ENCODE results near the gene HEXD. TPM values are rescaled to one million over a fixed set of nuclear protein-coding genes. Genes with fewer than 3 reads are reported as not detected.

HEXD gene
- total and polyA plus RNA-seq, 4 donors = 15.0 to 50.7 (median 27.1) TPM

GRCh38 chr17:82464567-82464929 lies 46.4 kb downstream of the HEXD start:
- WGBS (ENCODE audit: insufficient coverage) = 95% methylated on average over 9 of the region's 11 CpGs

DNA sequence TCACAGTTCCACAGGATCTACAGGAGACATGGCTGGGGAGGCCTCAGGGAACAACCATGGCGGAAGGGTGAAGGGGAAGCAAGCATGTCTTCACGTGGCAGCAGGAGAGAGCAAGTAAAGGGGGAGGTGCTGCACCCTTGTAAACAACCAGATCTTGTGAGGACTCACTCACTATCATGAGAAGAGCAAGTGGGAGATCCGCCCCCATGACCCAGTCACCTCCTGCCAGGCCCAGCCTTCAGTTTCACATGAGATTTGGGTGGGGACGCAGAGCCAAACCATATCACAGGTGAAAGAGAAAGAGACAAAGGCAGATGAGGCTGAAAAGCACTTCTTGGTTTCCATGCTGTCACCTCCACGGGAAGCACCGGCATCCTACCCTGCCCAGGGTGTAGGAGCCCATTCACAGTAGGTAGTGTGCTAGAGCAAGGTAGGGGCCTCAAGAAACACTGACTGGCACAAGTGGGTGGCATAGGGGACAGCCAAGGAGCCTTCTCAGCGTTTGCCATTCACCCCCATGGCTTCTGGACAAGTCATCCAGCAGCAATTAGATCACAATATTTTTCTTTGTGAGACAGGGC lies 47.0 kb downstream of the HEXD start:
- Histone ChIP-seq H3K9me3 (ENCODE audit: control insufficient read depth, insufficient read depth, low read length) (no peaks in the 10 kb centered on the region), H3K36me3 (ENCODE audit: control insufficient read depth, insufficient read depth, low read length) (peaks cover 88% of the 10 kb centered on the region), H3K27me3 (ENCODE audit: control insufficient read depth, insufficient read depth, low read length) (no peaks in the 10 kb centered on the region), H3K4me3 (ENCODE audit: low read depth, low read length) (no peak overlapping the region), H3K27ac (ENCODE audit: low read depth, low read length) (no peak overlapping the region), H3K4me1 (ENCODE audit: control insufficient read depth, insufficient read depth, low read length) (no peaks in the 10 kb centered on the region)
- DNase-seq (ENCODE audit: low read depth in 4 of 6, low spot score in 6 of 6) = no peak
- WGBS (ENCODE audit: insufficient coverage) = 84% methylated on average over 5 of the region's 7 CpGs

More at GRCh38 chr17:82464567-82464929, 46.4 kb downstream of the HEXD start:
- no peaks in the 10 kb centered on the region for H3K9me3 ChIP-seq (ENCODE audit: control insufficient read depth, insufficient read depth, low read length)
- H3K27me3 ChIP-seq (ENCODE audit: control insufficient read depth, insufficient read depth, low read length) = no peaks in the 10 kb centered on the region
- no peak overlapping the region for H3K4me3 ChIP-seq (ENCODE audit: low read depth, low read length)
- H3K27ac ChIP-seq (ENCODE audit: low read depth, low read length) = no peak overlapping the region
- DNase-seq (ENCODE audit: low read depth in 4 of 6, low spot score in 6 of 6) = no peak
- peaks cover 5% of the 10 kb centered on the region for H3K4me1 ChIP-seq (ENCODE audit: control insufficient read depth, insufficient read depth, low read length)
- peaks cover 86% of the 10 kb centered on the region for H3K36me3 ChIP-seq (ENCODE audit: control insufficient read depth, insufficient read depth, low read length)

GRCh38 chr17:82468692-82469091 lies 50.5 kb downstream of the HEXD start:
- no peaks in the 10 kb centered on the region for H3K27me3 ChIP-seq (ENCODE audit: control insufficient read depth, insufficient read depth, low read length)
- 95% methylated on average over 6 of the region's 7 CpGs for WGBS (ENCODE audit: insufficient coverage)
- H3K9me3 ChIP-seq (ENCODE audit: control insufficient read depth, insufficient read depth, low read length) = no peaks in the 10 kb centered on the region
- no peak overlapping the region for H3K4me3 ChIP-seq (ENCODE audit: low read depth, low read length)
- peaks cover 78% of the 10 kb centered on the region for H3K36me3 ChIP-seq (ENCODE audit: control insufficient read depth, insufficient read depth, low read length)
- DNase-seq (ENCODE audit: low read depth in 4 of 6, low spot score in 6 of 6) = no peak
- H3K4me1 ChIP-seq (ENCODE audit: control insufficient read depth, insufficient read depth, low read length) = no peaks in the 10 kb centered on the region
- no peak overlapping the region for H3K27ac ChIP-seq (ENCODE audit: low read depth, low read length)

- Histone ChIP-seq H3K27me3 (ENCODE audit: control insufficient read depth, insufficient read depth, low read length) (no peaks in the 10 kb centered on the region), H3K4me3 (ENCODE audit: low read depth, low read length) (no peak overlapping the region), H3K27ac (ENCODE audit: low read depth, low read length) (no peak overlapping the region), H3K9me3 (ENCODE audit: control insufficient read depth, insufficient read depth, low read length) (no peaks in the 10 kb centered on the region), H3K4me1 (ENCODE audit: control insufficient read depth, insufficient read depth, low read length) (no peaks in the 10 kb centered on the region), H3K36me3 (ENCODE audit: control insufficient read depth, insufficient read depth, low read length) (peaks cover 71% of the 10 kb centered on the region)
- no peak for DNase-seq (ENCODE audit: low read depth in 4 of 6, low spot score in 6 of 6)
- 100% methylated on average over 3 of the region's 7 CpGs for WGBS (ENCODE audit: insufficient coverage)
Observed at GRCh38 chr17:82470065-82470464, 51.9 kb downstream of the HEXD start.

- Histone ChIP-seq H3K4me1 (ENCODE audit: control insufficient read depth, insufficient read depth, low read length) (no peaks in the 10 kb centered on the region), H3K9me3 (ENCODE audit: control insufficient read depth, insufficient read depth, low read length) (no peaks in the 10 kb centered on the region), H3K4me3 (ENCODE audit: low read depth, low read length) (no peak overlapping the region), H3K27me3 (ENCODE audit: control insufficient read depth, insufficient read depth, low read length) (no peaks in the 10 kb centered on the region), H3K36me3 (ENCODE audit: control insufficient read depth, insufficient read depth, low read length) (peaks cover 75% of the 10 kb centered on the region), H3K27ac (ENCODE audit: low read depth, low read length) (no peak overlapping the region)
- DNase-seq (ENCODE audit: low read depth in 4 of 6, low spot score in 6 of 6) = peak in 1 of 6 donors; percentile 86
- 94% methylated on average over 4 of the region's 11 CpGs for WGBS (ENCODE audit: insufficient coverage)
Observed at GRCh38 chr17:82474223-82475010, 56.3 kb downstream of the HEXD start.

DNA sequence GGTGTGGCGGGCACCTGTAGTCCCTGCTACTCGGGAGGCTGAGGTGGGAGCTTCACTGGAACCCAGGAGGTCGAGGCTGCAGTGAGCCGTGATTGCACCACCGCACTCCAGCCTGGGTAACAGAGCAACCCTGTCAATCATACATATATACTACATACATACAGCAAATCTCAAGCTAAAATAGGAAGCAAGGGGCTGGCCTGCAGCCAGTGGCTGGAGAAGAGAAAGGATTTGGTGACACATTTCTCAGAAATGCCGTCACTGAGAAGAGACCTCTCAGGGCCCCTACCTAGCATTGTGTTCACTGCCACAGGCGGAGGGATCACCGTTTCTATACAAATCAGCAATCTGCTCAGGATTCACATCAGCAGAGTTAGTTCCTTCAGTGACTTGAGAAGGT lies 57.3 kb downstream of the HEXD start:
- H3K27ac ChIP-seq (ENCODE audit: low read depth, low read length) = no peak overlapping the region
- H3K9me3 ChIP-seq (ENCODE audit: control insufficient read depth, insufficient read depth, low read length) = no peaks in the 10 kb centered on the region
- DNase-seq (ENCODE audit: low read depth in 4 of 6, low spot score in 6 of 6) = no peak

DNA sequence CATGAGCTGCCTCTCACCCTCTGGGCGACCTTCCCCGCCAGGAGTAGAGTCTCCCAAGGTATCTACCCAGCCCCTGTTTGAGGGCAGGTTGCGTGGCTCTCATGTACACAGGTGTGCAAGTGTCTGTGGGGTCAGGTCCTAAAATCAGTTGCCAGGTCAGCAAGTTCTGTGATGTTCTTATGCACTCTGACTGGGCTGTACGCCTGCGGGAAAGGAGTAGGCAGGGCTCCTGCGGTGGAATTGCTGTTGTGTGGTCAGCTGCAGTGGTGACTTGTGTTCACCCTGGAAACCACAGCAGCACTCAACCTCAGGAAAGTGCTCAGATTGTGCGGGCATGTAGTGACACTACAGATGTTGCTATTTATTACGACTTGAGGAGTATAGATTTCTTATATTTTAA lies 59.8 kb downstream of the HEXD start:
- H3K4me1 ChIP-seq (ENCODE audit: control insufficient read depth, insufficient read depth, low read length) = no peaks in the 10 kb centered on the region
- 90% methylated on average over 8 of the region's 8 CpGs for WGBS (ENCODE audit: insufficient coverage)
- no peak for DNase-seq (ENCODE audit: low read depth in 4 of 6, low spot score in 6 of 6)
- no peak overlapping the region for H3K4me3 ChIP-seq (ENCODE audit: low read depth, low read length)
- no peak overlapping the region for H3K27ac ChIP-seq (ENCODE audit: low read depth, low read length)
- H3K9me3 ChIP-seq (ENCODE audit: control insufficient read depth, insufficient read depth, low read length) = no peaks in the 10 kb centered on the region
- H3K27me3 ChIP-seq (ENCODE audit: control insufficient read depth, insufficient read depth, low read length) = no peaks in the 10 kb centered on the region
- peaks cover 81% of the 10 kb centered on the region for H3K36me3 ChIP-seq (ENCODE audit: control insufficient read depth, insufficient read depth, low read length)

More for the DNA sequence above, 57.3 kb downstream of the HEXD start:
- Histone ChIP-seq H3K36me3 (ENCODE audit: control insufficient read depth, insufficient read depth, low read length) (peaks cover 76% of the 10 kb centered on the region), H3K27me3 (ENCODE audit: control insufficient read depth, insufficient read depth, low read length) (no peaks in the 10 kb centered on the region), H3K4me1 (ENCODE audit: control insufficient read depth, insufficient read depth, low read length) (no peaks in the 10 kb centered on the region), H3K4me3 (ENCODE audit: low read depth, low read length) (no peak overlapping the region)
- WGBS (ENCODE audit: insufficient coverage) = 94% methylated on average over 6 of the region's 8 CpGs

DNA sequence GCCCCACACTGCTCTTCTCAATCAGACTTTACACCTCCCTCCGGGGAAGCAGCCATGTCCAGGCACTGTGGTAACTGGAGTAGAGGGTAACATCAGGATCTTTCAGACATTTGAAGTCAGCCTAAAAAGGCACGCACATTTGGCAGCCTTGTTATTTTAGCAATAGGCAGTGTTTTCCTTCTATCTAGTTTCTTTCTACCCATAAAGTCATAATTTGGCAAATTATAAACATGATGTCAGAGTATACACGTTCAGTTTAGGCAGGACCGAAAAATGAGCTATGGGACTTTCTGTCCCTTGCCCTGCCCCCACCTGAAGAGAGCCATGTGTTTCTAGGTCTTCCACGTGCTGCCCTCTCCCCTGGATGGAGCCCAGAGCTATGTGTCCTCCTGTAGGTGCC lies 61.5 kb downstream of the HEXD start:
- DNase-seq (ENCODE audit: low read depth in 4 of 6, low spot score in 6 of 6) = no peak
- no peaks in the 10 kb centered on the region for H3K4me1 ChIP-seq (ENCODE audit: control insufficient read depth, insufficient read depth, low read length)
- WGBS (ENCODE audit: insufficient coverage) = 97% methylated on average over 3 of the region's 5 CpGs

DNA sequence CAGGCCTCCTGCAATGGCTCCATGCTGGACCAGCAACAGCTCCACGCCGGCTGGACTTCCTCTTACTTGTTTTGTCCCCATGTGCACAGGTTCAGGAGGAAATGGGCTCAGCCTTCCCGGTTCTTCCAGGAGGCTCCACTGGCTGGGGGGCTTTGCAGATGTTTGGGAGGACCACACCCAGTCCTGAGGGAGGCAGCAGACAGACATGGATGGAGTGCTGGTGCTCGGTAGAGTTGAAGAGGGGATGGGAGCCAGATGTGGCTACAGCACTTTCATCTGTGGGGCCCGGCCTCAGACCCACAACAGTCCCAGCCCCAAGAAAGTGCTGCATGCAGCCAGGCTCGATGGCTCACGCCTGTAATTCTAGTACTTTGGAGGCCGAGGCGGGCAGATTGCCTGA lies 62.2 kb downstream of the HEXD start:
- H3K4me3 ChIP-seq (ENCODE audit: low read depth, low read length) = no peak overlapping the region
- no peaks in the 10 kb centered on the region for H3K9me3 ChIP-seq (ENCODE audit: control insufficient read depth, insufficient read depth, low read length)
- 97% methylated on average over 5 of the region's 9 CpGs for WGBS (ENCODE audit: insufficient coverage)
- DNase-seq (ENCODE audit: low read depth in 4 of 6, low spot score in 6 of 6) = no peak
- H3K27ac ChIP-seq (ENCODE audit: low read depth, low read length) = no peak overlapping the region
- H3K36me3 ChIP-seq (ENCODE audit: control insufficient read depth, insufficient read depth, low read length) = peaks cover 89% of the 10 kb centered on the region
- no peaks in the 10 kb centered on the region for H3K4me1 ChIP-seq (ENCODE audit: control insufficient read depth, insufficient read depth, low read length)
- no peaks in the 10 kb centered on the region for H3K27me3 ChIP-seq (ENCODE audit: control insufficient read depth, insufficient read depth, low read length)

More for the DNA sequence above, 61.5 kb downstream of the HEXD start:
- Histone ChIP-seq H3K27ac (ENCODE audit: low read depth, low read length) (no peak overlapping the region), H3K36me3 (ENCODE audit: control insufficient read depth, insufficient read depth, low read length) (peaks cover 87% of the 10 kb centered on the region), H3K9me3 (ENCODE audit: control insufficient read depth, insufficient read depth, low read length) (no peaks in the 10 kb centered on the region), H3K4me3 (ENCODE audit: low read depth, low read length) (no peak overlapping the region), H3K27me3 (ENCODE audit: control insufficient read depth, insufficient read depth, low read length) (no peaks in the 10 kb centered on the region)

- H3K27ac ChIP-seq (ENCODE audit: low read depth, low read length) = no peak overlapping the region
- H3K4me1 ChIP-seq (ENCODE audit: control insufficient read depth, insufficient read depth, low read length) = peaks cover 5% of the 10 kb centered on the region
- WGBS (ENCODE audit: insufficient coverage) = 100% methylated on average over 2 of the region's 6 CpGs
- H3K27me3 ChIP-seq (ENCODE audit: control insufficient read depth, insufficient read depth, low read length) = no peaks in the 10 kb centered on the region
- no peaks in the 10 kb centered on the region for H3K9me3 ChIP-seq (ENCODE audit: control insufficient read depth, insufficient read depth, low read length)
- no peak for DNase-seq (ENCODE audit: low read depth in 4 of 6, low spot score in 6 of 6)
- H3K4me3 ChIP-seq (ENCODE audit: low read depth, low read length) = no peak overlapping the region
- H3K36me3 ChIP-seq (ENCODE audit: control insufficient read depth, insufficient read depth, low read length) = peaks cover 95% of the 10 kb centered on the region
Observed at GRCh38 chr17:82483204-82483660, 65.1 kb downstream of the HEXD start.
